PFSK-1 (cell line): ENCODE measurements around the gene CLIP1.
A peak's percentile ranks its signal among the peaks of the same experiment; 100 is the strongest.

Experiments
- FOXP2 ChIP-seq: optimal IDR thresholded peaks from 2 replicates; pipeline ENCODE3; 2011; ENCODE audit warnings: borderline replicate concordance, control low read depth, inconsistent platforms; ENCODE audit not compliant: insufficient read depth; ENCODE audit errors: extremely low read length, extremely low read depth
- POLR2AphosphoS5 ChIP-seq: IDR thresholded peaks from 2 replicates; pipeline ENCODE4 v1.6.1; 2012; ENCODE audit warnings: low read depth, mild to moderate bottlenecking, control low read depth, low read length, moderate library complexity
- REST ChIP-seq, 2 experiments: IDR thresholded peaks; 2 replicates each; pipeline versions ENCODE4 v1.6.1 to v1.8.0; 2011 to 2012; ENCODE audit warnings: low read depth in 2 of 2, low read length in 2 of 2, control low read depth in 1 of 2, inconsistent platforms in 1 of 2, mild to moderate bottlenecking in 1 of 2, moderate library complexity in 1 of 2; ENCODE audit not compliant: insufficient read depth in 1 of 2
- SIN3A ChIP-seq: IDR thresholded peaks from 2 replicates; pipeline ENCODE4 v1.6.1; 2012; ENCODE audit warnings: mild to moderate bottlenecking, low read length, moderate library complexity, borderline replicate concordance; ENCODE audit not compliant: insufficient read depth
- TAF1 ChIP-seq: IDR thresholded peaks from 2 replicates; pipeline ENCODE4 v1.6.1; 2012; ENCODE audit warnings: low read length, control low read depth, borderline replicate concordance; ENCODE audit not compliant: insufficient read depth

The CLIP1 gene

GRCh38 chr12:122352394-122352793 lies 70.1 kb downstream of the CLIP1 start:
- TF ChIP-seq POLR2AphosphoS5, result no peak
- TF ChIP-seq TAF1, result no peak
- no peak for TF ChIP-seq FOXP2
- no peak for TF ChIP-seq SIN3A
- no peak for TF ChIP-seq REST (IDR thresholded peaks at IDR 0.05; ENCODE audit: insufficient read depth in 1 of 2, low read depth in 2 of 2, low read length in 2 of 2)

- TF ChIP-seq REST (IDR thresholded peaks at IDR 0.05; ENCODE audit: insufficient read depth in 1 of 2, low read depth in 2 of 2, low read length in 2 of 2) (peak in 1 of 2 experiments; percentile 72; a peak in 1 of 4 replicates), SIN3A (peak; percentile 75; the same call in 1 of the 2 replicates), POLR2AphosphoS5 (no peak)
Observed at GRCh38 chr12:122350141-122350848, 72.2 kb downstream of the CLIP1 start.

- no peak for TF ChIP-seq POLR2AphosphoS5
- no peak for TF ChIP-seq FOXP2
- TF ChIP-seq TAF1, result no peak
Observed at GRCh38 chr12:122349078-122349477, 73.4 kb downstream of the CLIP1 start.

DNA sequence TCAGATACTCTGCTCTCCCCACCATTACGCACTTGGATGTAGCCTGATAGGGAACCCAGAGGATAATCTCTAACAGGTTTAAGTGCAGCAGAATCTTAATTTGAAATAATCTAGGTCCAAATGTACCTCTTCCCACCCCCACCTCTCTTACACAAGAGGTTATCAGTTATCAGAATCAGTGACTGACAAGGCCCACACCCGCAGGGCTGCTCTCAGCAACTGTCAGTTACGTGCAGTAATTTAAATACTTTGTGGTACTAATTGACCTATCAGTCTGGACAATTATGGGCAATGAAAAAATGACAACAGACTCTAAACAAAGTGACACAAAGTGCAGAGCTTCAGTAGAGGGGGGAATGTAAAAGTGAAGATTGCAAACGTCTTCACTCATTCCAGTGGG lies 74.0 kb downstream of the CLIP1 start:
- TF ChIP-seq SIN3A (no peak), TAF1 (no peak), FOXP2 (no peak), POLR2AphosphoS5 (no peak), REST (IDR thresholded peaks at IDR 0.05; ENCODE audit: insufficient read depth in 1 of 2, low read depth in 2 of 2, low read length in 2 of 2) (no peak)

DNA sequence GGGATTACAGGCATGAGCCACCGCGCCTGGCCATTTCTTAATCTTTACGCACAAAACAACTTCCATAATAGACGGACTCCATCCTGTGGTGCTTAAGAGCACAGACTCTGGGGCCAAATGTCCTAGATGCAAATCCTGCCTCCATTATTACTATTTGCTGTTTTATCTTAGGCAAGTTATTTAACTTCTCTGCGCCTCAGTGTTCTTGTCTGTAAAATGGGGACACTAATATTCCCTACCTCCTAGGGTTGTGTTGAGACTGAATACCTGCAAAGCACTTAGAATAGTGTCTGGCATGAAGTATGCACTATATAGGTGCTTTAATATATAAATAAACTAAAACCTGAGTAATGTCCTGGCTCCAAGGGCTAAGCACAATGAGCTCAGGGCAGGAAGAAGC lies 76.4 kb downstream of the CLIP1 start:
- TF ChIP-seq REST (IDR thresholded peaks at IDR 0.05; ENCODE audit: insufficient read depth in 1 of 2, low read depth in 2 of 2, low read length in 2 of 2), result no peak
- TF ChIP-seq POLR2AphosphoS5, result no peak
- no peak for TF ChIP-seq SIN3A
- TF ChIP-seq TAF1, result no peak
- no peak for TF ChIP-seq FOXP2
